OCI-LY1 (cell line): ENCODE results near the gene EIF1AX.

ENCODE experiments used
- CTCF ChIP-seq: fragments of 200-600 bp; sonication (generic), shearing (Covaris generic); IDR thresholded peaks from 2 replicates; pipeline ENCODE4 v1.5.1; 2017; ENCODE audit warnings: mild to moderate bottlenecking, antibody characterized with exemption, low read length, moderate library complexity, mixed read lengths
- EZH2 ChIP-seq: fragments of 200-600 bp; sonication (generic), shearing (Covaris generic); IDR thresholded peaks from 2 replicates; pipeline ENCODE4 v1.8.0; 2017; ENCODE audit warnings: borderline replicate concordance, mixed run types, mild to moderate bottlenecking, antibody characterized with exemption, low read length, moderate library complexity, mixed read lengths

GRCh38 chrX:20173313-20173712 lies 31.7 kb upstream of the EIF1AX start:
- TF ChIP-seq CTCF (no peak), EZH2 (no peak)
